ENCODE measurements around the gene ERGIC3.

DNA sequence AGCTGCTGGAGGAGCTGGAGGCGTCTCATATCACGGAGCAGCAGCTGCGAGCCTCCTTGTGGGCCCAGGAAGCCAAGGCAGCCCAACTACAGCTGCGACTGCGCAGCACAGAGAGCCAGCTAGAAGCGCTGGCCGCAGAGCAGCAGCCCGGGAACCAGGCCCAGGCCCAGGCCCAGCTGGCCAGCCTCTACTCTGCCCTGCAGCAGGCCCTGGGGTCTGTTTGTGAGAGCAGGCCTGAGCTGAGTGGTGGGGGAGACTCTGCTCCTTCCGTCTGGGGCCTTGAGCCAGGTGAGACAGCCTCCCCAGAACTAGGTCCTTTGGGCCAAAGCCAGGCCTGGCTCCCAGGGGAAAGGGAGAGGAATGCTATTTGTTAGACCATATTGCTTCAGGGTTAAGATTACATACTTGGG is 44.1 kb upstream of the ERGIC3 start:
- TF ChIP-seq, protein P1, sequence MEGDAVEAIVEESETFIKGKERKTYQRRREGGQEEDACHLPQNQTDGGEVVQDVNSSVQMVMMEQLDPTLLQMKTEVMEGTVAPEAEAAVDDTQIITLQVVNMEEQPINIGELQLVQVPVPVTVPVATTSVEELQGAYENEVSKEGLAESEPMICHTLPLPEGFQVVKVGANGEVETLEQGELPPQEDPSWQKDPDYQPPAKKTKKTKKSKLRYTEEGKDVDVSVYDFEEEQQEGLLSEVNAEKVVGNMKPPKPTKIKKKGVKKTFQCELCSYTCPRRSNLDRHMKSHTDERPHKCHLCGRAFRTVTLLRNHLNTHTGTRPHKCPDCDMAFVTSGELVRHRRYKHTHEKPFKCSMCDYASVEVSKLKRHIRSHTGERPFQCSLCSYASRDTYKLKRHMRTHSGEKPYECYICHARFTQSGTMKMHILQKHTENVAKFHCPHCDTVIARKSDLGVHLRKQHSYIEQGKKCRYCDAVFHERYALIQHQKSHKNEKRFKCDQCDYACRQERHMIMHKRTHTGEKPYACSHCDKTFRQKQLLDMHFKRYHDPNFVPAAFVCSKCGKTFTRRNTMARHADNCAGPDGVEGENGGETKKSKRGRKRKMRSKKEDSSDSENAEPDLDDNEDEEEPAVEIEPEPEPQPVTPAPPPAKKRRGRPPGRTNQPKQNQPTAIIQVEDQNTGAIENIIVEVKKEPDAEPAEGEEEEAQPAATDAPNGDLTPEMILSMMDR (conservative IDR thresholded peaks at IDR 0.05 in 1 of 2, IDR thresholded peaks at IDR 0.05 in 1 of 2; ENCODE audit: extremely low read depth in 1 of 2, insufficient read depth in 1 of 2, low read depth in 1 of 2, low read length in 2 of 2), result no peak
- no peak for TF ChIP-seq EZH2 (IDR thresholded peaks at IDR 0.05; ENCODE audit: borderline replicate concordance, low read length)
